ENCODE measurements around the gene TREM1. TPM values are rescaled to one million over a fixed set of nuclear protein-coding genes. Genes with fewer than 3 reads are reported as not detected.

The TREM1 gene
- total RNA-seq, 1 donor from 2014 or later = 0.52 TPM

DNA sequence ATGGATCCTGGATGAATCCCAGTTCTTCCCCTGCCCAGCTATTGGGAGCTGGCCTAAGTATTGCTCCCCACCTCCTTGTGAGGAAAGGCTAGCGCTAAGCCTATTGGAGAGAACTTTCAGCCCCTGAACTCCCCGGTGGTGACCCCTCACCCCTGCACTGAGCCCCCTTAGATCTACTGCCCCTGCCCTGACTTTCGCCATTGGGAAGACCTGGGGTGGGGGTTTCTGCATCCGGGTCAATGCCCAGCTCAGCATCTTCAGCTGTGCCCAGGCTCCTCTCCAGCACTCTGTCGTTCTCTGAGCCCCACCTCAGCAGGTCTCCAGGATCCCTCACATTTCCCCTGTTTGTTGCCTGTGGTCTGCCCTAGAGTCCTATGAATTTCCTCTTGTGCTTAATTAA is 49.4 kb downstream of the TREM1 start:
- TF ChIP-seq, protein P1, sequence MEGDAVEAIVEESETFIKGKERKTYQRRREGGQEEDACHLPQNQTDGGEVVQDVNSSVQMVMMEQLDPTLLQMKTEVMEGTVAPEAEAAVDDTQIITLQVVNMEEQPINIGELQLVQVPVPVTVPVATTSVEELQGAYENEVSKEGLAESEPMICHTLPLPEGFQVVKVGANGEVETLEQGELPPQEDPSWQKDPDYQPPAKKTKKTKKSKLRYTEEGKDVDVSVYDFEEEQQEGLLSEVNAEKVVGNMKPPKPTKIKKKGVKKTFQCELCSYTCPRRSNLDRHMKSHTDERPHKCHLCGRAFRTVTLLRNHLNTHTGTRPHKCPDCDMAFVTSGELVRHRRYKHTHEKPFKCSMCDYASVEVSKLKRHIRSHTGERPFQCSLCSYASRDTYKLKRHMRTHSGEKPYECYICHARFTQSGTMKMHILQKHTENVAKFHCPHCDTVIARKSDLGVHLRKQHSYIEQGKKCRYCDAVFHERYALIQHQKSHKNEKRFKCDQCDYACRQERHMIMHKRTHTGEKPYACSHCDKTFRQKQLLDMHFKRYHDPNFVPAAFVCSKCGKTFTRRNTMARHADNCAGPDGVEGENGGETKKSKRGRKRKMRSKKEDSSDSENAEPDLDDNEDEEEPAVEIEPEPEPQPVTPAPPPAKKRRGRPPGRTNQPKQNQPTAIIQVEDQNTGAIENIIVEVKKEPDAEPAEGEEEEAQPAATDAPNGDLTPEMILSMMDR (IDR thresholded peaks at IDR 0.05; ENCODE audit: borderline replicate concordance) = no peak
- no peaks in the 10 kb centered on the region for H3K9me3 ChIP-seq (replicated peaks)
- H3K36me3 ChIP-seq = no peaks in the 10 kb centered on the region
- DNase-seq = no peak
- intact Hi-C loops (cut with micrococcal nuclease) = no loop called here
- peaks cover 3% of the 10 kb centered on the region for H3K4me1 ChIP-seq
- H3K27me3 ChIP-seq (ENCODE audit: low read depth) = peaks cover 60% of the 10 kb centered on the region
- H3K27ac ChIP-seq (replicated peaks) = no peak overlapping the region
- no peak overlapping the region for H3K4me3 ChIP-seq

DNA sequence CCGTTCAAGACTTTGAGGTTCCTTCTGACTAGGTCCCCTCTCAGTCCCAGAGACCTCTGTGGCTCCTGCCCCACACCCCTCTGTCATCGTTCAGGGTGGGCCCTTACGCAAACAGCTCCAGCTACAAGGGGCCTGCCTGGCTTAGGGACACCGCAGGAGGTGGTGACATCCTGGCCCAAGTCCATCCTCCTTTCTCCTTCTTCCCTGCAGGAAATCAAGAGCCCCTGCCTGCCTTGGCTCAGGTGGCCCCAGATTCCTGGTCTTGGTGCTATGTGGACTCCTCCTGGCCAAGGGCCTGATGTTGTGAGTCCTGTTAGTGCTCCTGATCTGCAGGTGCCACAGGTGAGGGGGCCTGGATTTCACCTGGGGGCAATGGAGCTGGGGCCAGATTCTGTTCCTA is 50.2 kb downstream of the TREM1 start:
- TF ChIP-seq, protein P1 (IDR thresholded peaks at IDR 0.05; ENCODE audit: borderline replicate concordance) = no peak
- DNase-seq = no peak
- H3K27me3 ChIP-seq (ENCODE audit: low read depth) = peaks cover 53% of the 10 kb centered on the region
- H3K36me3 ChIP-seq = no peaks in the 10 kb centered on the region
- no peaks in the 10 kb centered on the region for H3K9me3 ChIP-seq (replicated peaks)
- peaks cover 3% of the 10 kb centered on the region for H3K4me1 ChIP-seq
- no peak overlapping the region for H3K27ac ChIP-seq (replicated peaks)
- intact Hi-C loops (cut with micrococcal nuclease) = no loop called here
- H3K4me3 ChIP-seq = no peak overlapping the region

DNA sequence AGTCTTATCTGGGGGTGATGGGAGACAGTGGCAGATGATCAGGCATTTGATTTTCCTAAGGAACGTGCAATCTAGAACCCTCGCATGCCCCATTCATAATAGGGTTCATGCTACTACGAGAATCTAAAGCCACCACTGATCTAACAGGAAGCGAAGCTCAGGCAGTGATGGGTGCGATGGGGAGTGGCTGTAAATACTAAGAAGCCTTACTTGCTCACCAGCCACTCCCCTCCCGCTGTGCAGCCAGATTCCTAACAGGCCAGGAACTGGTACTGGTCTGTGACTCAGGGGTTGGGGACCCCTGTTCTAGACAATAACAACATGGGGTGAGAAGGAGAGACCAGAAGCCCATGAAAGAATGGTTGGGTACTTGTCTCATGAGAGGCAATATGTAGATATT is 53.8 kb downstream of the TREM1 start:
- TF ChIP-seq, protein P1 (IDR thresholded peaks at IDR 0.05; ENCODE audit: borderline replicate concordance) = no peak
- H3K4me1 ChIP-seq = no peaks in the 10 kb centered on the region
- peaks cover 47% of the 10 kb centered on the region for H3K27me3 ChIP-seq (ENCODE audit: low read depth)
- intact Hi-C loops (cut with micrococcal nuclease) = no loop called here
- no peaks in the 10 kb centered on the region for H3K36me3 ChIP-seq
- no peak overlapping the region for H3K27ac ChIP-seq (replicated peaks)
- H3K9me3 ChIP-seq (replicated peaks) = no peaks in the 10 kb centered on the region
- DNase-seq = no peak
- H3K4me3 ChIP-seq = no peak overlapping the region

DNA sequence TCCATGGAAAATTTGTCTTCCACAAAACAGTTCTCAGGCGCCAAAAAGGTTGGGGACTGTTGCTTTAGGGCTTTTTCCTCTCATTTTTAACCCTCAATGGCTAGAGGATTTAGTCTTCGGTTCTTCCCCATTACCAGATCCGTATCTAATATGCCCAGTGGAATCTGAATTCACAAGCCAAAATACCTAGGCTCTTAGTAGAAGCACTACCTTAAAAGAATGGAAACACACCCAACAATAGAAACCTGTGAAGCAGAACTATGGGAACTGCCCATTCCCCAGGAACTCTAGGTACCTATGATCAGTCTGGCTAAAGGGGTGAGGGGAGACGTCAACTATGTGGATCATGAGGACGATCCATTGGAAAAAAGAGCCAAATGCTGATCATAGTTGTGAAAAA is 55.2 kb downstream of the TREM1 start:
- H3K27me3 ChIP-seq (ENCODE audit: low read depth) = peaks cover 52% of the 10 kb centered on the region
- no peak overlapping the region for H3K4me3 ChIP-seq
- no peak for DNase-seq
- intact Hi-C loops (cut with micrococcal nuclease) = no loop called here
- no peak overlapping the region for H3K27ac ChIP-seq (replicated peaks)
- TF ChIP-seq, protein P1 (IDR thresholded peaks at IDR 0.05; ENCODE audit: borderline replicate concordance) = no peak
- H3K4me1 ChIP-seq = no peaks in the 10 kb centered on the region
- no peaks in the 10 kb centered on the region for H3K9me3 ChIP-seq (replicated peaks)
- H3K36me3 ChIP-seq = no peaks in the 10 kb centered on the region

DNA sequence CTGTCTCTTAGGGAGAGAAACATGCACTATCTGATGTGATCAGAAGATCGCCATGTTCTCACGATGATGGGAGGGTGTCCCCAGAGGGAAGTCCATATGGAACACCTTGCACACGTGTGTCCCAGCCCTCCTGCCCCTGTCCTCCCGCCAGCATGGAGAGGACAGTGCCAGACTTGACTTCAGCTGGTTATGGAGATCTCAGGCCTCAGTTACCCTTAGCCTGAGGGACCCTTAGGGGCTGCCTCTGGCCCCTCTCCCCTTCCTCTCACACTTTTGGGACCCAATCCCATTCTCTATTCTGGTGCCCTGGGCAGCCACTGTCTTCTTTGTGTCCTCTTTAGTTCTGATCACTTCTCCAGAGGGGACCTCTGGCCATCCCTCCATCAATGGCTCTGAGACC is 56.8 kb downstream of the TREM1 start:
- Histone ChIP-seq H3K4me3 (no peak overlapping the region), H3K4me1 (no peaks in the 10 kb centered on the region), H3K36me3 (no peaks in the 10 kb centered on the region), H3K9me3 (replicated peaks) (no peaks in the 10 kb centered on the region), H3K27ac (replicated peaks) (no peak overlapping the region), H3K27me3 (ENCODE audit: low read depth) (peaks cover 66% of the 10 kb centered on the region)
- intact Hi-C loops (cut with micrococcal nuclease) = no loop called here
- no peak for DNase-seq
- TF ChIP-seq, protein P1 (IDR thresholded peaks at IDR 0.05; ENCODE audit: borderline replicate concordance) = no peak

DNA sequence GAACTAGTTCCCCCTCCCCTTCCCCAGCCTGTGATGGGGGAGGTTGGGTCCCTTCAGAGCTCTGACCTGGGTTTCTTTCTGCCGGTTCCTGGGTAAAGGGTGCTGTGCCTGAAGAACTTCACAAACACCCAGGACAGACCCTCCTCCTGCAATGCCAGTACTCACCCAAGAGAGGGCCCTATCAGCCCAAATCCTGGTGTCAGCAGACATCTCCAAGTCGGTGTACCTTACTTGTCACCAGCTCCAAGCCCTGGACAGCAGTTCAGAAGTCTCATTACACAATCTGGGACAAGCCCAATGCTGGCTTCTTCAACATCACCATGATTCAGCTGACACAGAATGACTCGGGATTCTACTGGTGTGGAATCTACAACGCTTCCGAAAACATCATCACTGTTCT is 57.9 kb downstream of the TREM1 start:
- no peaks in the 10 kb centered on the region for H3K4me1 ChIP-seq
- TF ChIP-seq, protein P1 (IDR thresholded peaks at IDR 0.05; ENCODE audit: borderline replicate concordance) = no peak
- H3K9me3 ChIP-seq (replicated peaks) = no peaks in the 10 kb centered on the region
- no peak for DNase-seq
- H3K27me3 ChIP-seq (ENCODE audit: low read depth) = peaks cover 76% of the 10 kb centered on the region
- no peaks in the 10 kb centered on the region for H3K36me3 ChIP-seq
- intact Hi-C loops (cut with micrococcal nuclease) = no loop called here
- H3K27ac ChIP-seq (replicated peaks) = no peak overlapping the region
- H3K4me3 ChIP-seq = no peak overlapping the region
